NAMALWA (cell line): Measurements from ENCODE around the gene PRIMPOL.

Experiments
- DNase-seq: peaks from one replicate; pipeline ENCODE4 v3.0.0-alpha.2; 2015; ENCODE audit warnings: low spot score

PRIMPOL gene

DNA sequence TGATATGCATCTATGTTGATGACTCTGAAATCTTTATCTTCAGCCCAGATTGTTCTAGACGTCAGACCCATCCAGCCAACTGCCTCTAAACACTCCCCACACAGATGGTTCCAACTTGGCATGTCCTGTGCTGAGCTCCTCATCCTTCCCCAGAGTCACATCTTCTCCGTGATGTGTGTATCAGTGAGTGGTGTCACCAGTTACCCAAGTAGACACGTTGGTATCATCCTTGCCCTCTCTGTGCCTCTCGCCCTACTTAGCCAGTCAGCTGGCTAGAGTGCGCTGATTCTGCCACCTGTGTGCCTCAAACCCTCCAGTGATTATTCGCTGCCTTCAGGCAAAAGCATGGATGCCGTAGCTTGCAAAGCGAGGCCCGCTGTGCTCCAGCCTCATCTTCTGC lies 18.6 kb downstream of the PRIMPOL start:
- DNase-seq = no peak

DNA sequence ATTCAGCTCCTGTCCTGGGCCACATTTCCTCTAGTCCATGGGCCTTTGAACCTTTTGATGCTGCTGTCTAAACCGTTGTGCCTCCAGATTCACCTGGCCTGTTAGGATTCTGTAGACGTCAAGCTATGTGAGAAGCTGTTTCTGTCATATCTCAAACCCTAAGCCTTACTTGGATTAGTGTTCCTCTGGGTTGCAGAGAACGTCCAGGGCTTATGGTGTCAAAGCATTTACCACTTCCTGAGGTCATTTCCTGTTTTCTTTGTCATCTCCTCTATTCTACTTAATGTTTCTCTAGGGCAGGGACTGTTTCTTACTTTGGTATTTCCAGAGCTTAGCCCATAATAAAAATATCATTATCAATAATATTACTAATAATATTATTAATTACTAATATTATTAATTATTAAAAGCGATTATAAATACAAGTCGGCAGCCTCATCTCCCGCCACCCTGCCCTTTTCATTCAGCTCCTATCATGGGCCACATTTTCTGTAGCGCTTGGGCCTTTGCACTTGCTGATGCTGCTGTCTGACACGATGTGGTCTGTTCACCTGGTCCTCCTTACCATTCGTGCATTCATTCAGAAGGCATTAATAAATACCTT lies 19.1 kb downstream of the PRIMPOL start:
- no peak for DNase-seq

DNA sequence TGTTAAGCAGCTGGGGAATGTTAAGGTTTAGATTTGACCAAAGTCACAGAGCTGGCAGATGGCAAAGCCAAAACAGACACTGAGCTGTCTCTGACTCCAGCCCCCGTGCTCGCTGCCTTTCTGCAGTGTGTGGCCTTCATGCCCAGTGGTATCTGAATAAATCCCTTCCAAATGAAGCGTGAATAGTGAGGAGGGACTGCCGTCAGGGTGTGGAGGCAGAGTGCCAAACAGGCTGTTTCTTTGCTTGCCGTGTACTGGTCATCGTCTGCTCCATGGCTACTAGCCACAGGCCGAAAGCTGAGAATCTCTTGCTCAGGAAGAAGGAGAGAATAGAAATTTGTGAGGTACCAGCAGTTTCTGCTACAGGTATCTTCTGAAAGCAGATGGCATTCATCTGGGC lies 19.7 kb downstream of the PRIMPOL start:
- no peak for DNase-seq

DNA sequence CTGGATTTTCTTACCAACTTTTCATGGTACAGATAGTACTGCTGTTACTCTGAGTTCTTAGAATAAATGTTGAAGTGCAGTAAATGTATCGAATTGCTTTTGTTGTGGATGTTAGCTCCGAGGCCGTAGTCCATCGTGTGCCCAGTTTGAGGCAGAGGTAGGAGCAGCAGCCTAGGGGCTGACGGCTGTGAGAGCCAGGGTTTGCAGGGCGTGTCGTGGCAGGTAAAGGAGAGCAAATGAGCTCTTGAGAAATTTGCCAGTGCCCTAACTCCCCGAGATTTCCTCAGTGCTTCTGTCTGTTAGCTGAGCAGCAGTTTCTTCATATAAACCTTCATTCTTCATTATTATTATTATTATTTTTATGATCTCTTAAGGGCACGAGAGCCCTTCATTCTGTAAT lies 21.6 kb downstream of the PRIMPOL start:
- DNase-seq = no peak

DNA sequence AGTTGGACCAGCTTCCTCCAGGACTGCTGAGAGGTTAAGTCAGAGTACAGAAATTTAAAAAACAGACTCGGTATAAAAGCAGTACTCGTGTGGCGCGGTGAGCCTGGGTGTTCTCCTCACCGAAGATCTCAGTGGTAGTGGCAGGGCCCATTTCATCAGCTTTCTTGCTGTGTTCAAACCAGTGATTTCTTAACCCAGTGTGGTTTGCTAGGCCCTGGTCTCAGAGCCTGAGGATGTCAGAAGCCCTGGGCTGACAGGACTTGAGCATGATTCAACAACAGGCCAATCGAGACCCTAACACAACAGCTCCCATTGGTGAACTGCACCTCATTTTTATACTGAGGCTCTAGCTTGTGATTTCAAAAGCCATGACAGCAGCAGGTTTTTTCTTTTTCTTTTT lies 23.2 kb downstream of the PRIMPOL start:
- no peak for DNase-seq

DNA sequence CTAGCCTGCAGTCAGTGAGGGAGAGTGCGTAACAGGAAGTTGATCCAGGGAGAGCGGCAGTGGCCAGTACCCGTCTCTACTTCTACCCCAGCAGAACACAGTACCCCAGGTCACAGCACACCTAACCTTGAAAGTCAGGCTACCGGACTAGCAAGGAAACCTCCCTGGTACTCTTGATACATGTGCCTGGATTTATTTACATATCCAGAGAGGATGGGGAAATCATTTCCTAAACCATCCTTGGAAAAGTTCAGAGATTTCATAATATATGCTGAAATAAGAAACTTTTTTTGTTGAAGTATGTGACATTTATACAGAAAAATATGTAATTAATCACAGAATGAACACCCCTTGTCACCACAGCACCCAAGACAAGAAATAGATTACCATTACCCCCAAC lies 24.5 kb downstream of the PRIMPOL start:
- no peak for DNase-seq

DNA sequence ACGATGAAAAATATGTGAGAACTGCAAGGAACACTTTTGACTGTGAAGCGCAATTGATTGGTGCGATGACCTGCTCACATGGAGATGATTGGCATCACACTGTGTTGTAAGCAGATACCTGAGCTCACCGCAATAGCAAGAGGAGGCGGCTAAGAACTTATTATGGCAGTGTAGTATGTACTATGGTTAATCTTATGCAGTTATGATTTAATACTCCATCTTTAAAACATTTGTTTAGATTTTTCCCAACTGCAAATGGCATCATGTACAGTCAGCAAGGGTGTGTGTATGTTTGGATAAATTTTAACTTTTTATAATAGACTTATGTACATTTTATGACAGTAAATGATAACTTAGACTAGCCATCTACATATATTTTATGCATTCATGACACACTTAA lies 25.5 kb downstream of the PRIMPOL start:
- DNase-seq = no peak

DNA sequence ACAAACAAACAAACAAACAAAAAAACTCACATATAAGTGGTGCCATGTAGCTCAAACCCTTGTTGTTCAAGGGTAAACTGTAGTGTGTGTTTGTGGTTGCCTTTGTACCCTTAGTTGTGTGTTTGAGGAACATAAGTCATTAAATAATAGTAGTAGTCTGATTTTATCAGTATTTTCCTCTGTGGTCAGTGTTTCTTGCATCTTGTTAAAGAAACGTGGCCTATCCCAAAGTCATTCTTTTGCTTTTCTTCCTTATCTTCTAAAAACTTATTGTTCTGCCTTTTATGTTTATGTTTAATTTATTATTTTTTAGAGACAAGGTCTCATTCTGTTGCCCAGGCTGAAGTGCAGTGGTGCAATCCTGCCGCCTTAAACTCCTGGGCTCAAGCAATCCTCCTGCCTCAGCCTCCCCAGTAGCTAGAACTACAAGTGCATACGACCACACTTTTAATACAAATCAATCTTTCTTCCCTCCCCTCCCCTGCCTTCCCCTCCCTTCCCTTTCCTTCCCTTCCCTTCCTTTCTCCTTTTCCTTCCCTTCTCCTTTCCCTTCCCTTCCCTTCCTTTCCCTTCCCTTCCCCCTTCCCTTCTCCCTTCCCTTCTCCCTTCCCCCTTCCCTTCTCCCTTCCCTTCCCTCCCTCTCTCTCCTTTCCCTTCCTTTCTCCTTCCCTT lies 26.4 kb downstream of the PRIMPOL start:
- no peak for DNase-seq

DNA sequence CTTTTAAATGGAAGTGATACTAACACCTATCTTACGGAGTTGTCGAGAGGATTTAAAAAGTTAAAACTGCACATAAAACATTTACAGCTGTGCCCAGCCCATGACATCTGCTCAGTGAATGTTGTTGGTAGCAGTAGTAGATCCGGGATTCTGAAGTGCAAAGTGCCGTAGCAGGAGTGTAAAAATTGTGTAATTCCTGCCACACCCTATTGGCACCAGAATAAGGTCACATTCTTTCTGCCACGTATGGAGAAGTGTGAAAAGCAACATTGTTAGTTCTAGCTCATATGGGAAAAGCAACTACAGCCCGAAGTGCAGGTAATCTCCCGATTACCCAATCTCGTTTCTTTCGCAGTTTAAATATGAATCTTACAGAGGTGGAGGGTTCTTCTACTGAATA lies 31.2 kb downstream of the PRIMPOL start:
- no peak for DNase-seq

DNA sequence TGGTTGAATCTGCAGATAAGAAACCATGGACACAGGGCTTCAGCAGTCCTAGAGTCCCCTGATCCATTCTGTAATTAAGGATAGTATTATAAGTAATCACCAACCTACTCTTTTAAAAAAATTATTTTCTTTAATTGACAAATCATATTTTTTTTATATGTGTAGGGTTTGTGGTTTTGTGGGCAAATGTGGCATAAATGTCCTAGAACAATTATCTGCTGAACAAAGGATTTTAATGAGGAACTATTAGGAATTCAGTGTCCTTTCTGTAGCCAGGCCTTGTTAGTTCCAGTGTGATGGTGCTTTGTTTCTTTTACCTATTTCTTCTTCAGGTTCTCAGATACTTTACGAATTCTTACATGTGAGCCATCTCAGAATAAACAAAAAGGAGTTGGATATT lies 32.4 kb downstream of the PRIMPOL start:
- no peak for DNase-seq

DNA sequence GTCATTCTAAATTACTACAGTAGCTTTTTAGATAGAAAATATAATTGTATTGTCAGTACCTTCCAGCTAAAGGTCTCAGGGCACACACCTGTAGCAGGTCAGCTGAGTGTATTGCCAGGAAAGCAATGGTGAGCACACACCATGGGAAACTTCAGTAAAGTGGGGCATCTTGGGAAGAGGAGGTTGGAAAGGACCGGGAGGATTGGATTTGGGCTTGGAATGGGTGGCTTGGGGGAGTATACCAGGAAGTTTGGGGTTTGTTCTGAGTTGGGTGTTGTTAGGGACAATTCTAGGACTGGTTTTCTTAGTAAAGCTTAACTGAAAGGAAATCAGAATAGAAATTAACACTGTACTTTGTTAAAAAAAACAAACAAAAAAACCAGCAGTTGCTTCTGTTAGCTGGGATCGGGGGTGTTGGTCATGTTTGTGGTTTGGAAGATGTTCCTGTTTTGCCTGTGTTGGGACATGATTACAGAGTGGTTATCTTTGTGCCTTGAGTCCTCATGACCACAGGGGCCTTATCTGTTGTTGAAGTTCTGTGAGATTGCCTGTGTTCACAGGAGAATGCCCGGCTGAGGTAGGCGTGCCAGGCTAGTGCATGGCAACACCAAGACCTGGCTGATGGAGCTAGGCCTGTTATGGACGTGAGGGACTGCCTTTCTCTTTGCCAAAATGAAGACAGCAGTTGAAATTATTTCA lies 35.1 kb downstream of the PRIMPOL start:
- no peak for DNase-seq

DNA sequence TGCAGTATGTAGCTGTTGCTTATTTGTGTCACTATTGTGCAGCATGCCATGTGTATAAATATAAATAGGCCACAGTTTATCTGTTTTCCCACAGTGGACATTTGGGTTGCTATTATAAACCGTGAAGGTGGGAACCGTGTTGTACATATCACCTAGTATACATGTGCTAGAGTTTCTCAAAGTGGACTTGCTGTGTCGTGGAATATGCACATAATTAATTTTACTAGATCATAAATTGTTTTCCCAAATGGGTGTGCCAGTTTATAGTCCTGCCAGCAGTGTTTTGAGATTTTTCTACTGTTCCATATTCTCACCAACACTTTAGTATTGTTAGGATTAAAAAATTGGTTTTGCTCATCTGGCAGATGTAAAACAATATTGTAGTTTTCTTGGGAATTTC lies 38.5 kb downstream of the PRIMPOL start:
- DNase-seq = no peak

DNA sequence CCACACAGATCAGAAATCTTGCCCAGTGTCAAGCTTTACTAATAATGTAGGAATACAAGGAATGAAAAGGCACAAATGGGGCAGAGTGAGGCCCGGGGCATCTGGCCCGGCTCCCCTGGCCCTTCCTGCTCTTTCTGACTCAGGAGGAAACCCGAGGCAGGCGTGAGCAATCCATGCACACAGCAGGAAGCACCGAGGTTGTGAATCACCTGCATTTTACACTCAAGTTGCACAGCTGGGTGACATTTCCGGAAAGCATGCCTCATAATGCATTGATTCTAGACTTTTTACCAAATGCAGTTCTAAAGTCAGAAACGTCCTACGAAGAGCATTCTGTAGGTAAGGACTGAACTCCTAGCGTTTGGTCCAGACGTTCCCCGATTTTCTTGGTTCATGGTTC lies 38.9 kb downstream of the PRIMPOL start:
- no peak for DNase-seq

DNA sequence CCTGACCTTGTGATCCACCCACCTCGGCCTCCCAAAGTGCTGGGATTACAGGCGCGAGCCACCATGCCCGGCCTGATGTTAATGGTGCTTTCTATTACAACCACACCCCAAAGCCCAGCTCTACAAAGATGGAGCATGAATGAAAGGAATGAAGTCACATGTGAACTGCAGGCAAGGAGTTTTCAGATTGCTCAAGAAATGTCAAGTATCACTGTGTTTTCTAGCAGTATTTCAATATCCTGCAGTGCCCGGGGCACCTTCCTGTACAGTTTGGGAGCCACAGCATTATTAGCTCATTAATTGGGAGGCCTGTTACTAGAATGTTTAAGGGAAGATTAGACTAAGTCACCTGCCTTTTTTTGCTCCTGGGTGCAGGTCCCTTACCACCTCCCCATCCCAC lies 40.1 kb downstream of the PRIMPOL start:
- DNase-seq = no peak

DNA sequence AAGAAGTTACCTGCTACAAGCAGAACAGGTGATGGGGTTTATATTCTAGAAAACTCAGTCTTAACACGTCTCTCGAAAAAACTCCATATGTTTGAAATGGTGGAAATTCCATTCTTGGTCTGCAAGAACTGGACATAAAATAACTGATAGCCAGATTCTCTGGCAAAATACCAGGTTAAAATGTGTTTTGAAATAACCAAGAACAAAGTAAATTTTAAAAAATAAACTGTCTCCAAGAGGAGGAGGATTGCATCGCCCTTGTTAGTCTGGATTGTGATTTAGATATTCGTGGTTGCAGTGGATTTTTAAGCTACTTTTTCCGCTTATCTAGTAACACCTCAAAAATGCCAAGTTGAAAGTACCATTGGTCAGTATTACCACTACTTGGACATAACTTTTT lies 43.5 kb downstream of the PRIMPOL start:
- no peak for DNase-seq

DNA sequence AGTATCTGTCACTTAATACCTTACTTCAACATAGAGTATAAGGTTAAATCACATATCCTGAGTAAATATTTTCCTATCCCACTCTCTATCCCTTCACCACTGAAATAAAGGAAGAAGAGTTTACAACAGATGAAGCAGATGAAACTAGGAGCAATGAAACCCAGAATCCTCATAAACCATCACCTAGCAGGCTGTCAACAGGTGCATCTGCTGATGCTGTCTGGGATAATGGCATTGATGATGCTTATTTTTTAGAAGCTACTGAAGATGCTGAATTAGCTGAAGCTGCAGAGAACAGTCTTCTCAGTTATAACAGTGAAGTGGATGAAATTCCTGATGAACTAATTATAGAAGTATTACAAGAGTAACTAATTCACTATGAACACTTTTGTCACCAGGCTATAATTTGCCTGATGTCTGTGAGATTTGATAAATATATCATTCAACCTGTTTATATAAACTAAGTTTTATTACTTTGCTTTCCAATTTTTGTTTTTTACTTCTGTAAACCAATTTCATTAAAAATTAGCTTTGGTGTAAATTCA lies 44.9 kb downstream of the PRIMPOL start:
- DNase-seq = no peak

DNA sequence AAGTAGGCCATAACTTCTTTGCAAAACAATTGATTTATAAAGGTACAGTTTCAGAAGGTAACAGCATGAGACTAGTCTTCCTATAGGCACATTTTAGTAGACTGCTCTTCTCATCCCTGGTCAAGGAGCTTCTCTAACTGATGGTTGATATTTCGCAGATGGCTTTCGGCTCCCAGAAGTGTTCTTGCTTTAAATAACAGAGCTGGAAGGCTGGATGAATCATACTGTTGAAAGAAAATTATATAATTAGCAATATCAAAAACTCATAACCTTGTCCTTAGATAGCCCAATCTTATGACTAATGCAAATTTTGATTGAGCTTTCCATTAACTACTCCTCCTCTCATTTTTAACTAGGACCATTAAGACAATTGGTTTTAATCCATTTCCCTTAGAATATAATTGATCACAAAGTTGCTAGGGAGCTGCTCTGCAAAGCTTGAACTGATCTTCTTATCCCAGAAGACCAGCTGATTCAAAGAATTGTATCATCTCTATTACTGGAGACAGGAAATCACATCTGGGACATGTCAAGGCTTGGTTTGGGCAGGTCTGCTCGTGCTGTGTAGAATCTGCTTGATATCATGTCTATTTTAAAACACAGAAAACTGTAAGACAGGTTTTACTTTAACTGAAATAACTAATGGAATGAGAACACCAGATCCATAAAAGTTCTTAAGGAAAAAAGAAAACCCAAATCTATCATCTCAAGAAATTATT lies 45.8 kb downstream of the PRIMPOL start:
- DNase-seq = no peak

DNA sequence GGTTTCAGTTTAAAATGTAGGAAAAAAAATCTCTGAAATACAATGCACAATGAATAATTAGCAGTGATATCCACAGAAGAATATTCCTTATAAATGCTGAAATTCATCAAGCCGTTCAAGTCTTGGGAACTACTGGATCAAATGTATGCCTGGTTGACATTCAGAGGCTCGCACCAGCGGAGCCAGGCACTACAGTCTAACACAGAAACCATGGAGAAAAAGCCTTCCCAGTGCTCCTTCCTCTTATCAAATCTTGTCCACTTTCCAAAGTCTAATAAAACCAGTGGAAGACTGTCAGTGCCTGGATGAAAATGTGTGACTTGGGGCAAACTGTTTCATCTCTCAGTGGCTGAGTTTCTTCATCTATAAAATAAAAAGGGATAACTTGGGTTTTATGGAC lies 48.4 kb downstream of the PRIMPOL start:
- DNase-seq = no peak

DNA sequence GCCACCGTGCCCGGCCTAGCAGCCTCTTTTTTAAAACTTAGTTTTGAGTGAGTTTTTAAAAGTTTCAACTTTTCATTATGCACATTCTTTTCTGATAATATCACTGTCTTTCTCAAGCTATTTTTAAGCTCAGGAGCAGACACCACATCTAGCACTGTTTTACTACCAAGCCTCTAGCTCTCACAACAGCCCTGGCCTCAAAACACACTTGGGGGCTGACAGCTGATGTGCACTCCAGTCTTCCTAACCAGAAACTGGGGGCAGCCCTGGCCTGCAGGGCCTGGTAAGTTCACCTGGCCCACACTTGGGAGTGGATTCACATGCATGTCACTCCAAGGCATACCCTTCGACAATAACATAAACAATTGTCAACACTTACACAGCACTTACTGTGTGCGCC lies 50.4 kb downstream of the PRIMPOL start:
- no peak for DNase-seq

DNA sequence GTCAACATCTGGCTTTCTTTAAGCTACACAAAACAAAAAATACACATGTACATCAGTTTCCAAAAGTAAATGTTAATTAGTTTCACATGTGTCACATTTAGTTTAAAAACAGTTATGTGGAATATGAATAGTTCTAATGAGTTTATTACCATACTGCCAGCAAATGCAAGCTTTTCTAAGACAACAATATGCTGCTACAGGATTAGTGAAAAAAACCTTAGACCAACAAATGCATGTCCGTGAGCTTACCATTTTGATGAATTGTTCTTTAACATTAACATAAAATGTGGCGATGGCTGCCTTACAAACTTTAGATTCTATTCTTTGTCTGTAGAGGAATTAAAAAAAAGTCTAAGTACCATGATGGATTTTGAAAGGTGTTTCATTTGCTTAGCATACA lies 52.6 kb downstream of the PRIMPOL start:
- DNase-seq = no peak

DNA sequence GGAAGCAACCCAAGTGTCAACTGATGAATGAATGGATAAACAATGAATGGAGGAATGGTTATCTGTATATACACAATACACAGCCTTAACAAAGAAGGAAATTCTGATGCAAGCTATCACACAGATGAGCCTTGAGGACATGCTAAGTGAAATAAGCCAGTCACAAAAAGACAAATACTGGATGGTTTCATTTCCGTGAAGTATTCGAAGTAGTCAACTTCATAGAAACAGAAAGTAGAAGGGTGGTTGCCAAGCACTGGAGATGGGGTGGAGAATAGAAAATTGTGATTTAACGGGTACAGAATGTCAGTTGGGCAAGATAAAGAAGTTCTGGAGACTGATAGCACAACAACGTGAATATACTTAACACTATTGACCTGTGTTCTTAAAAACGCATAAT lies 56.2 kb downstream of the PRIMPOL start:
- DNase-seq = no peak

DNA sequence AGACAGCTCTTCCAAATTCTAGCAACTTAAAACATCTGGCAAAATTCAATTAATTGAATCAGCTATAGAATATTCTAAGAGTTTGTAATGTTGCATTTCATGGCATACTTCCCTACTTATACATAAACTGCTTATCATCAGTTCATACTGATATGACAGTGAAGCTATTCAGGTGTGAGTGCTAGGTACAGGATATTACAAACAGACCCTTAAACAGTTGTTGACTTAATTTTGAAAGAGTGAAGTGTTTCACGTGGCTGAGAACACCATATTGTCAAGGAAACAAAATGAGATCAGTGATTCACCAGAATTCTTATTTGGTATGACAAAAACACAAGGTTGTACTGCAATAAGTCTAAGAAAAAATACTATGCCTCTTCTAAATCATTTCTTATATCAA lies 56.9 kb downstream of the PRIMPOL start:
- DNase-seq = no peak

DNA sequence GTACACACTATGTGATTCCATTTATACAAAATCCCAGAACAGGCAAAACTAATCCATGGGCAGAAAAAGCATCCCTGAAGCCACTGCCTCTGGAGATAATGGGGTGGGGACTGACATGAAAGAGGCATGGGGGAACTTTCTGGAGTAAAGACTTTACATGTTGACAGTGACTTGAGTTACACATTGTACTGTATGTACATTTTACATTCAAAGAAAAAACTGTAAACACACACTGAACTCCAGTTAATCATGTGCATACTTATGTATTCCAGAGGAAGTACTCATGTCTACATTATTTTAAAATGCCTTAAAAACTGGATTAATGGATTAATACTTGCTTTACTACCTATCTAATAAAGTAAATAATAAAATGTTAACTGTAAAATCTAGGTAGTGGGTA lies 62.8 kb downstream of the PRIMPOL start:
- DNase-seq = no peak
